ENCODE data around the gene CD55. TPM values are rescaled to one million over a fixed set of nuclear protein-coding genes. Genes with fewer than 3 reads are reported as not detected.

CD55 gene
- total RNA-seq, 6 donors from 2014 or later = 256 to 798 (median 465) TPM

GRCh38 chr1:207286786-207287468, 34.6 kb upstream of the CD55 start:
- no peak for ATAC-seq (ENCODE audit: low FRiP score in 2 of 2)
- Histone ChIP-seq H3K27ac (no peak overlapping the region), H3K4me1 (peaks cover 0 to 4% (median 0%) of the 10 kb centered on the region in 4 donors), H3K27me3 (no peaks in the 10 kb centered on the region), H3K9me3 (no peaks in the 10 kb centered on the region), H3K4me3 (no peak overlapping the region), H3K36me3 (no peaks in the 10 kb centered on the region)
- WGBS, 2 donors = 84 to 91% methylated on average over 2 of the region's 2 CpGs
- DNase-seq = no peak
- no peak for TF ChIP-seq POLR2AphosphoS5 (IDR thresholded peaks at IDR 0.05)
- TF ChIP-seq POLR2A (IDR thresholded peaks at IDR 0.05) = no peak
- no peak for TF ChIP-seq CTCF (IDR thresholded peaks at IDR 0.05)
- TF ChIP-seq EP300 (IDR thresholded peaks at IDR 0.05) = no peak

GRCh38 chr1:207288315-207288714, 33.2 kb upstream of the CD55 start:
- Histone ChIP-seq H3K9me3 (no peaks in the 10 kb centered on the region), H3K4me1 (no peaks in the 10 kb centered on the region), H3K27ac (no peak overlapping the region), H3K27me3 (no peaks in the 10 kb centered on the region), H3K36me3 (no peaks in the 10 kb centered on the region), H3K4me3 (no peak overlapping the region)
- TF ChIP-seq POLR2A (IDR thresholded peaks at IDR 0.05) (no peak), CTCF (IDR thresholded peaks at IDR 0.05) (no peak), EP300 (IDR thresholded peaks at IDR 0.05) (no peak), POLR2AphosphoS5 (IDR thresholded peaks at IDR 0.05) (no peak)
- 63 to 74% methylated on average over 4 of the region's 4 CpGs for WGBS, 2 donors
- DNase-seq (no peak), ATAC-seq (ENCODE audit: low FRiP score in 2 of 2) (peak in 1 of 2 donors; percentile 84)

- no peak overlapping the region for H3K27ac ChIP-seq
- H3K27me3 ChIP-seq = no peaks in the 10 kb centered on the region
- H3K4me3 ChIP-seq = no peak overlapping the region
- H3K9me3 ChIP-seq = no peaks in the 10 kb centered on the region
- ATAC-seq (ENCODE audit: low FRiP score in 2 of 2) = no peak
- DNase-seq = no peak
- TF ChIP-seq POLR2AphosphoS5 (IDR thresholded peaks at IDR 0.05) (no peak), POLR2A (IDR thresholded peaks at IDR 0.05) (no peak), EP300 (IDR thresholded peaks at IDR 0.05) (no peak), CTCF (IDR thresholded peaks at IDR 0.05) (no peak)
- H3K36me3 ChIP-seq = no peaks in the 10 kb centered on the region
- no peaks in the 10 kb centered on the region for H3K4me1 ChIP-seq
These were observed 31.7 kb upstream of the CD55 start for GRCh38 chr1:207289756-207290155.

DNA sequence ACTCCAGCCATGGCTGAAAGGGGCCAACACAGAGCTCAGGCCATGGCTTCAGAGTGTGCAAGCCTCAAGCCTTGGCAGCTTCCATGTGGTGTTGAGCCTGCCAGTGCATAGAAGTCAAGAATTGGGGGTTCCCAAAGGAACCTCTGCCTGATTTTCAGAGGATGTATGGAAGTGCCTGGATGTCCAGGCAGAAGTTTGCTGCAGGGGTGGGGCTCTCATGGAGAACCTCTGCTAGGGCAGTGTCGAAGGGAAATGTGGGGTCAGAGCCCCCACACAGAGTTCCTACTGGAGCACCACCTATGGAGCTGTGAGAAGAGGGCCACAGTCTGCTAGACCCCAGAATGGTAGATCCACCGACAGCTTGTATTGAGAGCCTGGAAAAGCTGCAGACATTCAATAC, 29.8 kb upstream of the CD55 start:
- Histone ChIP-seq H3K36me3 (no peaks in the 10 kb centered on the region), H3K4me1 (no peaks in the 10 kb centered on the region), H3K4me3 (no peak overlapping the region), H3K9me3 (no peaks in the 10 kb centered on the region), H3K27me3 (no peaks in the 10 kb centered on the region), H3K27ac (no peak overlapping the region)
- WGBS, 2 donors = 82 to 83% methylated on average over 2 of the region's 2 CpGs
- ATAC-seq (ENCODE audit: low FRiP score in 2 of 2) = no peak
- no peak for DNase-seq
- TF ChIP-seq POLR2AphosphoS5 (IDR thresholded peaks at IDR 0.05) = no peak
- no peak for TF ChIP-seq CTCF (IDR thresholded peaks at IDR 0.05)
- no peak for TF ChIP-seq POLR2A (IDR thresholded peaks at IDR 0.05)
- TF ChIP-seq EP300 (IDR thresholded peaks at IDR 0.05) = no peak

GRCh38 chr1:207298186-207298585, 23.3 kb upstream of the CD55 start:
- no peaks in the 10 kb centered on the region for H3K36me3 ChIP-seq
- ATAC-seq (ENCODE audit: low FRiP score in 2 of 2) (peak; percentile 51 to 61), DNase-seq (no peak)
- WGBS, 2 donors = 51% methylated on average over 2 of the region's 2 CpGs
- H3K4me3 ChIP-seq = no peak overlapping the region
- peaks cover 7 to 16% (median 14%) of the 10 kb centered on the region in 4 donors for H3K4me1 ChIP-seq
- no peak for TF ChIP-seq EP300 (IDR thresholded peaks at IDR 0.05)
- no peak for TF ChIP-seq POLR2A (IDR thresholded peaks at IDR 0.05)
- TF ChIP-seq POLR2AphosphoS5 (IDR thresholded peaks at IDR 0.05) = no peak
- TF ChIP-seq CTCF (IDR thresholded peaks at IDR 0.05) = no peak
- no peaks in the 10 kb centered on the region for H3K27me3 ChIP-seq
- peak overlapping the region; percentile 73 to 77 (median 76) for H3K27ac ChIP-seq
- H3K9me3 ChIP-seq = no peaks in the 10 kb centered on the region
